Tibial nerve (tissue), 4 donors: ENCODE data around the gene TNRC6A.

Source experiments
- CTCF ChIP-seq, 5 experiments: fragments of 200-600 bp in 3 of 5; fragments of 450-650 bp in 2 of 5; sonication (generic) in 3 of 5; IDR thresholded peaks; one replicate each; pipeline ENCODE4 v1.5.1; 2016 to 2019; ENCODE audit warnings: antibody characterized with exemption in 5 of 5, mild to moderate bottlenecking in 3 of 5, moderate library complexity in 2 of 5
- EP300 ChIP-seq, 2 donors: sonication (generic); formaldehyde crosslinking; IDR thresholded peaks; one replicate each; pipeline ENCODE4 v1.6.1; 2017; ENCODE audit warnings: antibody characterized with exemption in 2 of 2, mild to moderate bottlenecking in 1 of 2

- TF ChIP-seq CTCF (IDR thresholded peaks at IDR 0.05) (no peak), EP300 (IDR thresholded peaks at IDR 0.05) (no peak)
These were observed 110.0 kb downstream of the TNRC6A start for GRCh38 chr16:24839347-24839972.
